ENCODE measurements around the gene EFCAB14.
"Not testable (repeated sequence)": the region's sequence is repeated elsewhere in the genome, so short reads cannot be mapped to it uniquely, and the experiment has no call there.

EFCAB14 gene

DNA sequence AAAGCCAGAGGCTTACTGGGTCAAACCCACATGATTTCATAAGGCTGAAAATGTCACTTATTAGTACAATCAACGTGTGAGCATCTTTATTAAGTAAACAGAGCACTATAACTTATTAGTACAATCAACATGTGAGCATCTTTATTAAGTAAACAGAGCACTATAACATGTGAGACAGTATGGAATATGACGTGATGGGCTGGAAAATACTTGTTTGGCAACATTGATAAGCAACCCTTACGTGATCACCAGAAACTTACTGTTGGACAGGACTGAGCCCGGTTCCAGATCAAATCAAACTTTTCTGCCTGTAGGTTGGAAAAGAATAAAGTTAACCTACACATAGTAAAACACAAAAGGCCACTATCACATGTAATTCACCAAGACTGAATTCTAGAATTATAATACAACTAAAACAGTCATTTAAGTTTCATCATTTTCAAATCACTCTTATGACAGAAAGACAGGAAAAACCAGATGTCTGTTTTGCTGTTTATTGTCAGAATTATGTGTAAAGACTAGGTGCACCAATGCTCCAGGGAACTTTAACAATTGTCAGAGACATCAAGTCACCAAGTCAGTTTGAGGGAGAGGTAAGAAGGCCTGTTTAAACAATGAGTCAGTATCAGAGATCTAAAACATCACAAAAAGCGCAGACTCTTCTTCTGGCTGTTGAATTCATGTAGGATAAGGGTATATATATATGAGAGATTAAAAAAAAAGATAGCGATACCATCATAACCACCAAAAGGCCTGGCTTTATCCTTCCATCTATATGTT lies 66.4 kb downstream of the EFCAB14 start:
- no peak for DNase-seq

DNA sequence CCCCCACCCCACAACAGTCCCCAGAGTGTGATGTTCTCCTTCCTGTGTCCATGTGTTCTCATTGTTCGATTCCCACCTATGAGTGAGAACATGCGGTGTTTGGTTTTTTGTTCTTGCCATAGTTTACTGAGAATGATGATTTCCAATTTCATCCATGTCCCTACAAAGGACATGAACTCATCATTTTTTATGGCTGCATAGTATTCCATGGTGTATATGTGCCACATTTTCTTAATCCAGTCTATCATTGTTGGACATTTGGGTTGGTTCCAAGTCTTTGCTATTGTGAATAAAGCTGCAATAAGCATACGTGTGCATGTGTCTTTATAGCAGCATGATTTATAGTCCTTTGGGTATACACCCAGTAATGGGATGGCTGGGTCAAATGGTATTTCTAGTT lies 67.8 kb downstream of the EFCAB14 start:
- not testable (repeated sequence) for DNase-seq

DNA sequence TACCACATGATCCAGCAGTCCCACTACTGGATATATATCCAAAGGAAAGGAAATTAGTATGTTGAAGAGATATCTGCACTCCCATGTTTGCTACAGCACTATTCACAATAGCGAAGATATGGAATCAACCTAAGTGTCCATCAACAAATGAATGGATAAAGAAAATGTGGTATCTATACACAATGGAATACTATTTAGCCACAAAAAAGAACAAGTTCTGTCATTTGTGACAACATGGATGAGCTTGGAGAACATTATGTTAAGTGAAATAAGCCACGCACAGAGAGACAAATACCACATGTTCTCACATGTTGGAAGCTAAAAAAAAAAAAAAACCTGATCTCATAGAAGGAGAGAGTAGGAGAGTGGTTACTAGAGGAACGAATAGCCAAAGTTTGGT lies 68.4 kb downstream of the EFCAB14 start:
- no peak for DNase-seq

DNA sequence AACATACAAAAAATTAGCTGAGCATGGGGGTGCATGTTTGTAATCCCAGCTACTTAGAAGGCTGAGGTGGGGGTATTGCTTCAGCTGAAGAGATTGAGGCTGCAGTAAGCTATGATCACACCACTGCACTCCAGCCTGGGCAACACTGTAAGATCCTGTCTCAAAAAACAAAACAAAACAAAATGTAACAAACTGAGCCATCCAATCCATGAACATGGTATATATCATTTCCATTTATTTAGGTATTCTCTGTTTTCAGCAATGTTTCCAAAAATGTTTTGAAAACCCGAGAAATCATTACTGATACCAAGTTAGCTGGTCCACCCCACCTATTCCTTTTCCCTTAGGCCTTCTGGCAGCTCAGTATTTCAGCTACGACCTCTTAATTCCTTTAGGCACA lies 69.2 kb downstream of the EFCAB14 start:
- DNase-seq: no peak

DNA sequence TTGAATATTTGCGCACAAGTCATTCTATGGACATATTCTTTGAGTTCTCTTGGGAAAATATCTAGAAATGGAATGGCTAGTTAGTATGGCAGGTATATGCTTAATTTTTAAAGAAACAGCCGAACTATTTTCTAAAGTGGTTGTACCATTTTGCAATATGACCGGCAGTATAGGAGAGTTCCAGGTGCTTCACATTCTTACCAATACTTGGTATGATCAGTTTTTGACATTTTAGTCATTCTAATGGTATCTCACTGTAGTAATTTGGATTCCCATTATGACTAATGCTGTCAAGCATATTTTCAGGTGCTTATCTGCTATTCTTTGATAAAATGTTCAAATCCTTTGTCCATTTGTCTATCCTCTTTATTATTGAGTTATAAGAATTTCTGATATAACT lies 71.3 kb downstream of the EFCAB14 start:
- DNase-seq: no peak

DNA sequence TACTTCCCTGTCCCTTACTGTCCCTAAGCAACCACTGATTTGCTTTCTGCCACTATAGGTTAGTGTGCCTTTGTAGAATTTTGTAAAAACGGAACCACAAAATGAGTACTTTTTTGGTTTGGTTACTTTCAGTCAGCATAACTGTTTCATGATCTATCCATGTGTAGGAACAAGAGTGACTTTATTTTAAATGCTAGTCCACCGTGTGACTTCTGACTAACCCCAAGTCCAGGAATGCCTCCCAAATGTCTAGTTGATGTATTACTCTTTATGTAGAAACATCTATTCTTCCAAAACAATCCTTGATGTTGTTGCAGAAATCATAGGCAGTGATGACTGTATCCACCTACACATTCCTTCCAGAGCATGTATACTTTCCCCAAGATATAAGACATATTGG lies 72.1 kb downstream of the EFCAB14 start:
- DNase-seq: no peak

DNA sequence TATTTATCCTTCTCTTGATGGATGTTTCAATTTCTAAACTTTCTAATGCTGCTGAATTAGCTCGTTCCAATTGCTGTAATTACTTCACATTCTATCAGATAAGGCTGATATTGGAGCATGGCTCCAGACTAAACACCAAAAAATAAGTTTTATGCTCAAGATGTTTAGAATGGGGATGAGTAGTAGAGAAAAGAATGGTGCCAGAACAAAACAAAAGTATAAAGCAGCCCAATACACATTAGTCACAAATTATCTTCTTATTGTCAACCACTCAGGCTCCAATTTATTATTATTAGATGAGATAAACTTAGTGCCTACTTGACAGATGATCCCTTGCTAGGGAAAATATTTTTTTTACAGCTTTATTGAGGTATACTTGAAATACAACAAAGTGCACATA lies 72.6 kb downstream of the EFCAB14 start:
- DNase-seq: no peak

DNA sequence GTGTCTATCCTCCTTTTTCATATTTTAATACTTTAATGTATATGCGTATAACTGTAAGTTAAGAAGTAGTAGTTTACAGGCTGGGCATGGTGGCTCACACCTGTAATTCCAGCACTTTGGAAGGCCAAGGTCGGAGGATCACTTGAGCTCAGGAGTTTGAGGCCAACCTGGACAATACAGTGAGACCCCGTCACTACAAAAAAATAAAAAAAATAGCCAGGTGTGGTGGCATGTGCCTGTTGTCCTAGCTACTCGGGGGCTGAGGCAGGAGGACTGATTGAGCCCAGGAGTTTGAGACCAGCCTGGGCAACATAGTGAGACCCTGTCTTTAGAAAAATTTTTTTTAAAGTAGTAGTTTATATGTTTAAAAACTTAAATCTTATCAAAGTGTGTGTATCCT lies 73.1 kb downstream of the EFCAB14 start:
- DNase-seq: no peak

DNA sequence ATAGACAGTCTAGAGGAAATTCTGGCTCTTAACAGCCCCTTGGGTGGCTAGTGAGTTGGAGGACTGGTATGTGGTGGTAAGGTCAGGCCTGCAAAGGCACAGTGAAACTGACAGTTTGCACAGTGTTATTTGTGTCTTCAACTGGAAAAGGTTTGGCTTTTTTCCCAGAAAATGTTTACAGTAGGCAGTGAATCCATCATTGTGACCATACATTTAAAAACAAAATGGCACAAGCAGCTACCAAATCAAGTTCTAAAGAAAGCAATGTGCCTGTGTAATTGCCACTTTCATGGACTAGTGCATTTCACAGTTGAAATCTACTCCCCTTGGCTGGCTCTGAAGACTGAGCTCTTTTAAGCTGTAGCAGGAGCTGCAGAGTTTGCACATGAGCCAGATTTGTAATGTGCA lies 75.5 kb downstream of the EFCAB14 start:
- peak; percentile 31 for DNase-seq

DNA sequence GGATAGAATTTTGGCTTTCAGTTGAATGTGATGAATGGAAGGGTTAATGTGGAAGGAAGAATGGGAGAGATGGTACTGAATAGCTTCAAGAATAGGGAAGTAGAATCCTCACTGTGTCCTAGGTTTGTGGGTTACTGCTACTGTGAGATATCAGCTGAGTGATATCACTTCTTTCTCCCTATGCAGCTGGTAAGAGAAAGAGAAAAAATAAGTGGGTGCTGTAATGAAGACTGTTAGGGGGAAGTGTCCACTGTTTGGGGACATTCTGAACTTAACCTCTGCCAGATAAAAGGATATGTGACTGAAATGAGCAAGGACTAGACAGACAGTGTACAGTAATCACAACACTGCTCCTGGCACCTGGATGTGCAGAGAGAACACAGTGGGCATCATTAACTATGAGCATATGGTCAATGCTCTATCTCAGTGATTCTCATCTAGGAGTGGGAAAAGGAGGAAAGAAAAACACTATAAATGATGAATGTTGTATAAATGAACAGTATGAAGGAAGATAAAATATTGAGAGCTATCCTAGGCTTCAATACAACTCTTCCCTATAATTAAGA lies 76.7 kb downstream of the EFCAB14 start:
- DNase-seq: no peak

DNA sequence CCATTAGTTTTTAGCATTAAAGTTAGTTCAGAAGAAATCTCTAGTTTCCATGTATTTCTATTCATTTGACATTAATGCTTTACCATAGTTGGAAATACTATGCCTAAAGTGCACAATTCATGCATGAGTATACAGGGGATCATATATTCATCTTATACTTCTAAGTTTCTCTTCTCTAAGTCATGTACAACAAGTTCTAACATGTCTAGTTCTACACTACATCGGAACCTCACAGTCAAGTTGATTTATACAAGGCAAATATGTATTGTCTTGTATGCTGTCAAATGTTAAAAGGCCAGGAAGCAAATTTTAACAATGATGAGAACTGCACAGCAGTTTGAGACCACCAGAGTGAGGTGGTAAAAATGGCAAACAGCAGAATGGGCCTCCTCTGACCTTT lies 79.4 kb downstream of the EFCAB14 start:
- DNase-seq: no peak

DNA sequence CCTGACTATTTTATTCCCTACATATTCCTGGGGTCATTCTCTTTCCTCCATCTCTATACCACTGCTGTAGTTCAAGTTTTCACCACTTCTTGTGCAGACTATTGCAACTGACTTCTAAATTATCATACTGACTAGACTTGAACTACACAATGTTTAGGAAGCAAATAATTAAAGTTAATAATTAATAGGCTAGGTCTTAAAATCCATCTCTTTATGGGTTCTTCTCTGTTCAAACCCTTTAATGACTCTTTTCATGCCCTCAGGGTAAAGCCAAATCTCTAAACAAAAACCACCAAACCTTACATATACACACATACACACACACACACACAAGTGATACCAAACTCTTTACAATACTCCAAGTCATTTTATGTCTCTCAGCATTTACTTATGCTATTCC lies 80.0 kb downstream of the EFCAB14 start:
- DNase-seq: no peak

DNA sequence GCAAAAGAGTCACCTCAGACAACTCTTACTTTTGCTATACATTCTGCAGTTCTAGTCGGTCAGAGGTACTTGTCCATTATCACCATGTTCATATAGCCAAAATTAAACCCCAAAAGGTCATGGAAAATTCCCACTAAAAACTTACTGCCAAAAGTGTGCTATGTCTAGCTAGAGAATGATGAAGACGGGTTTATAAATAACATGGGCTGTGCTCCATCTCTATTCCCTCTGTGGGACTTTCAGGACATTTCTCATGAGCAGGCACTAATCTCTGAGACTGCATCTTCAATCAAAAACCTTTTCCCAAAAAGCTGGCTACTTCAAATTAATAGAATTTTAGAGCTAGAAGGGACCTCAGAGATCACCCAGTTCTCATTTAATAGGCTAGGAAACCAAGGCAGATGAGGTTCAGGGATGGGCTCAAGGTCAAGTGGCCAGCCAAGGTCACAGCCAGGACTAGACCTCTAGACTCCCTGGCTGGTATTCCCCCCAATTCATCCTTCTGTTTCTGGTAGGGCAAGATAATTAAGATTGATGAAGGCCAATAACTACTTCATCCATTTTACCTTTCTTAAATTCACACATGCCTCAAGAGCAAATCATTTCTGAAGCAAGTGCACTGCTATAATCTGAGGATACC lies 81.3 kb downstream of the EFCAB14 start:
- DNase-seq: no peak

DNA sequence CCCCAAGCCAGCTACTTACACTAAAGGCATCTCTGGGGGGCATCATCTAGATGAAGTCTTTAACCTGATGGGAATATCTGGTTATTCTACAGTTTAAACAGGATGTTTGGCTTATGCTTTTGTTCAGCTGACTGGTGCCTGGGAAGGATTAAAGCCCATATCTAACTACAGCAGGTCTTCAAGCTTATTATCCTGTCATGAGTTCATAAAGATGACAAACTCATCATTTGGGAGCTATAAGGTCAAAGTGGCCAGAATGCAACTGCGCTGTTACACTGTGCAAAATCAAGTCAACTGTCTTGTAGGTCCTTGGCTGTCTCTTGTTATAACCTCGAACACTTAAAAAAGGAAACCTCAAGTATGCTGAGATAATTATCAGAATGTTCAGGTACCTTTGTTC lies 83.7 kb downstream of the EFCAB14 start:
- DNase-seq: no peak

DNA sequence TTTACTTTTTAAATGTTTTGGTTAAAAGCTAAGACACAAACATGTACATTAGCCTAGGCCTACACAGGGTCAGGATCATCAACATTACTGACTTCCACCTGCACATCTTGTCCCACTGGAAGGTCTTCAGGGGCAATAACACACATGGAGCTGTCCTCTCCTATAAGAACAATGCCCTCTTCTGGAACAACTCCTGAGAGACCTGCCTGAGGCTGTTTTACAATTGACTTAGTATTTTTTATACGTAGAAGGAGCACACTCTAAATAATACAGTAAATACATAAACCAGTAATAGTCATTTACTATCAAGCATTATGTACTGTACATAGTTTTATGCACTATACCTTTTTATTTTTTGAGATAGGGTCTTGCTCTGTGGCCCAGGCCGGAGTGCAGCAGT lies 88.2 kb downstream of the EFCAB14 start:
- DNase-seq: no peak
